ENCODE results near the gene ZMPSTE24. TPM values are rescaled to one million over a fixed set of nuclear protein-coding genes. Genes with fewer than 3 reads are reported as not detected.
A peak's percentile ranks its signal among the peaks of the same experiment; 100 is the strongest.

ZMPSTE24 gene
- total and polyA plus RNA-seq, 10 of the 15 experiments (the other 5 are each of a cell fraction or from before 2014, with no cell fraction given), result 21.5 to 84.4 (median 43.6) TPM

GRCh38 chr1:40257688-40258444 lies at the start of gene ZMPSTE24 (continued):
- TF ChIP-seq ELK1 (IDR thresholded peaks at IDR 0.05; ENCODE audit: low read depth, low read length) (peak; percentile 96), NBN (IDR thresholded peaks at IDR 0.05) (peak; percentile 99), POLR2A (IDR thresholded peaks at IDR 0.05; ENCODE audit: low read depth, low read length) (peak; percentile 90), ZNF24 (IDR thresholded peaks at IDR 0.05) (peak; percentile 76), ZBED1 (IDR thresholded peaks at IDR 0.05; ENCODE audit: borderline replicate concordance) (no peak; the same call in 1 of the 2 replicates), CBX5 (IDR thresholded peaks at IDR 0.05; ENCODE audit: low read depth) (peak; percentile 84), SMC3 (IDR thresholded peaks at IDR 0.05; ENCODE audit: borderline replicate concordance, low read length) (no peak; the same call in 1 of the 2 replicates), NR2C1 (IDR thresholded peaks at IDR 0.05) (peak; percentile 55; the same call in 1 of the 2 replicates), NFYA (IDR thresholded peaks at IDR 0.05; ENCODE audit: borderline replicate concordance, low read depth, low read length) (no peak), SMARCA5 (IDR thresholded peaks at IDR 0.05) (peak; percentile 72), KLF5 (IDR thresholded peaks at IDR 0.05; ENCODE audit: partially characterized antibody) (peak; percentile 50), POU2F2 (IDR thresholded peaks at IDR 0.05; ENCODE audit: borderline replicate concordance, low read depth, low read length) (peak; percentile 81; the same call in 1 of the 3 replicates), SUZ12 (IDR thresholded peaks at IDR 0.05; ENCODE audit: unreplicated experiment) (no peak), ZBTB33 (IDR thresholded peaks at IDR 0.05) (no peak; the same call in 1 of the 2 replicates), MEF2B (IDR thresholded peaks at IDR 0.05; ENCODE audit: partially characterized antibody, poor library complexity, severe bottlenecking) (peak; percentile 67), EP300 (IDR thresholded peaks at IDR 0.05; ENCODE audit: borderline replicate concordance in 1 of 2, control insufficient read depth in 1 of 2, low read depth in 2 of 2, low read length in 2 of 2) (0 out of 4 replicates have a peak, but pooled peaks of 1 of the 2 experiments have one; percentile 51)
- TF ChIP-seq, protein P1, sequence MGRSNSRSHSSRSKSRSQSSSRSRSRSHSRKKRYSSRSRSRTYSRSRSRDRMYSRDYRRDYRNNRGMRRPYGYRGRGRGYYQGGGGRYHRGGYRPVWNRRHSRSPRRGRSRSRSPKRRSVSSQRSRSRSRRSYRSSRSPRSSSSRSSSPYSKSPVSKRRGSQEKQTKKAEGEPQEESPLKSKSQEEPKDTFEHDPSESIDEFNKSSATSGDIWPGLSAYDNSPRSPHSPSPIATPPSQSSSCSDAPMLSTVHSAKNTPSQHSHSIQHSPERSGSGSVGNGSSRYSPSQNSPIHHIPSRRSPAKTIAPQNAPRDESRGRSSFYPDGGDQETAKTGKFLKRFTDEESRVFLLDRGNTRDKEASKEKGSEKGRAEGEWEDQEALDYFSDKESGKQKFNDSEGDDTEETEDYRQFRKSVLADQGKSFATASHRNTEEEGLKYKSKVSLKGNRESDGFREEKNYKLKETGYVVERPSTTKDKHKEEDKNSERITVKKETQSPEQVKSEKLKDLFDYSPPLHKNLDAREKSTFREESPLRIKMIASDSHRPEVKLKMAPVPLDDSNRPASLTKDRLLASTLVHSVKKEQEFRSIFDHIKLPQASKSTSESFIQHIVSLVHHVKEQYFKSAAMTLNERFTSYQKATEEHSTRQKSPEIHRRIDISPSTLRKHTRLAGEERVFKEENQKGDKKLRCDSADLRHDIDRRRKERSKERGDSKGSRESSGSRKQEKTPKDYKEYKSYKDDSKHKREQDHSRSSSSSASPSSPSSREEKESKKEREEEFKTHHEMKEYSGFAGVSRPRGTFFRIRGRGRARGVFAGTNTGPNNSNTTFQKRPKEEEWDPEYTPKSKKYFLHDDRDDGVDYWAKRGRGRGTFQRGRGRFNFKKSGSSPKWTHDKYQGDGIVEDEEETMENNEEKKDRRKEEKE (IDR thresholded peaks at IDR 0.05), result no peak
- TF ChIP-seq, protein P2, sequence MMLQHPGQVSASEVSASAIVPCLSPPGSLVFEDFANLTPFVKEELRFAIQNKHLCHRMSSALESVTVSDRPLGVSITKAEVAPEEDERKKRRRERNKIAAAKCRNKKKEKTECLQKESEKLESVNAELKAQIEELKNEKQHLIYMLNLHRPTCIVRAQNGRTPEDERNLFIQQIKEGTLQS (IDR thresholded peaks at IDR 0.05; ENCODE audit: borderline replicate concordance, extremely low read depth, low read depth, low read length), result no peak
- TF ChIP-seq, protein P3, sequence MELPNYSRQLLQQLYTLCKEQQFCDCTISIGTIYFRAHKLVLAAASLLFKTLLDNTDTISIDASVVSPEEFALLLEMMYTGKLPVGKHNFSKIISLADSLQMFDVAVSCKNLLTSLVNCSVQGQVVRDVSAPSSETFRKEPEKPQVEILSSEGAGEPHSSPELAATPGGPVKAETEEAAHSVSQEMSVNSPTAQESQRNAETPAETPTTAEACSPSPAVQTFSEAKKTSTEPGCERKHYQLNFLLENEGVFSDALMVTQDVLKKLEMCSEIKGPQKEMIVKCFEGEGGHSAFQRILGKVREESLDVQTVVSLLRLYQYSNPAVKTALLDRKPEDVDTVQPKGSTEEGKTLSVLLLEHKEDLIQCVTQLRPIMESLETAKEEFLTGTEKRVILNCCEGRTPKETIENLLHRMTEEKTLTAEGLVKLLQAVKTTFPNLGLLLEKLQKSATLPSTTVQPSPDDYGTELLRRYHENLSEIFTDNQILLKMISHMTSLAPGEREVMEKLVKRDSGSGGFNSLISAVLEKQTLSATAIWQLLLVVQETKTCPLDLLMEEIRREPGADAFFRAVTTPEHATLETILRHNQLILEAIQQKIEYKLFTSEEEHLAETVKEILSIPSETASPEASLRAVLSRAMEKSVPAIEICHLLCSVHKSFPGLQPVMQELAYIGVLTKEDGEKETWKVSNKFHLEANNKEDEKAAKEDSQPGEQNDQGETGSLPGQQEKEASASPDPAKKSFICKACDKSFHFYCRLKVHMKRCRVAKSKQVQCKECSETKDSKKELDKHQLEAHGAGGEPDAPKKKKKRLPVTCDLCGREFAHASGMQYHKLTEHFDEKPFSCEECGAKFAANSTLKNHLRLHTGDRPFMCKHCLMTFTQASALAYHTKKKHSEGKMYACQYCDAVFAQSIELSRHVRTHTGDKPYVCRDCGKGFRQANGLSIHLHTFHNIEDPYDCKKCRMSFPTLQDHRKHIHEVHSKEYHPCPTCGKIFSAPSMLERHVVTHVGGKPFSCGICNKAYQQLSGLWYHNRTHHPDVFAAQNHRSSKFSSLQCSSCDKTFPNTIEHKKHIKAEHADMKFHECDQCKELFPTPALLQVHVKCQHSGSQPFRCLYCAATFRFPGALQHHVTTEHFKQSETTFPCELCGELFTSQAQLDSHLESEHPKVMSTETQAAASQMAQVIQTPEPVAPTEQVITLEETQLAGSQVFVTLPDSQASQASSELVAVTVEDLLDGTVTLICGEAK (IDR thresholded peaks at IDR 0.05; ENCODE audit: borderline replicate concordance), result peak; percentile 99
